HG03095 (cell line): ENCODE measurements around the gene TENM4.

Experiments used
- ATAC-seq: cut with Tn5 transposase; IDR thresholded peaks from one replicate; pipeline ENCODE4 v1.9.1; 2021; ENCODE audit warnings: moderate library complexity; ENCODE audit not compliant: unreplicated experiment

The TENM4 gene

GRCh38 chr11:78773492-78773891, 667.3 kb downstream of the TENM4 start:
- no peak for ATAC-seq

- ATAC-seq, result no peak
Measured at GRCh38 chr11:78773077-78773476, 667.8 kb downstream of the TENM4 start.

- no peak for ATAC-seq
Measured at GRCh38 chr11:78772186-78772585, 668.6 kb downstream of the TENM4 start.

- no peak for ATAC-seq
Measured at GRCh38 chr11:78770931-78771330, 669.9 kb downstream of the TENM4 start.

GRCh38 chr11:78768971-78769370, 671.9 kb downstream of the TENM4 start:
- no peak for ATAC-seq

- ATAC-seq, result no peak
Measured at GRCh38 chr11:78768345-78768744, 672.5 kb downstream of the TENM4 start.

GRCh38 chr11:78767027-78767932, 673.5 kb downstream of the TENM4 start:
- ATAC-seq, result no peak

- ATAC-seq, result no peak
Measured at GRCh38 chr11:78764946-78765345, 675.9 kb downstream of the TENM4 start.

- no peak for ATAC-seq
Measured at GRCh38 chr11:78763664-78764063, 677.2 kb downstream of the TENM4 start.

- ATAC-seq, result no peak
Measured at GRCh38 chr11:78762105-78762504, 678.7 kb downstream of the TENM4 start.

GRCh38 chr11:78759071-78759470, 681.8 kb downstream of the TENM4 start:
- no peak for ATAC-seq

GRCh38 chr11:78753297-78753696, 687.5 kb downstream of the TENM4 start:
- no peak for ATAC-seq

GRCh38 chr11:78752494-78752893, 688.3 kb downstream of the TENM4 start:
- ATAC-seq, result no peak

GRCh38 chr11:78748918-78749690, 691.7 kb downstream of the TENM4 start:
- ATAC-seq, result no peak

- no peak for ATAC-seq
Measured at GRCh38 chr11:78744949-78745348, 695.9 kb downstream of the TENM4 start.

- no peak for ATAC-seq
Measured at GRCh38 chr11:78744202-78744601, 696.6 kb downstream of the TENM4 start.

- ATAC-seq, result no peak
Measured at GRCh38 chr11:78742430-78742829, 698.4 kb downstream of the TENM4 start.

- no peak for ATAC-seq
Measured at GRCh38 chr11:78741741-78742140, 699.1 kb downstream of the TENM4 start.

- no peak for ATAC-seq
Measured at GRCh38 chr11:78740199-78741071, 700.4 kb downstream of the TENM4 start.

GRCh38 chr11:78737891-78738290, 702.9 kb downstream of the TENM4 start:
- no peak for ATAC-seq

- ATAC-seq, result no peak
Measured at GRCh38 chr11:78737301-78737700, 703.5 kb downstream of the TENM4 start.
